ENCODE data around the gene ETF1. TPM values are rescaled to one million over a fixed set of nuclear protein-coding genes. Genes with fewer than 3 reads are reported as not detected.

Gene ETF1
- total RNA-seq, 6 experiments from 2014 or later = 133 to 153 (median 148) TPM

DNA sequence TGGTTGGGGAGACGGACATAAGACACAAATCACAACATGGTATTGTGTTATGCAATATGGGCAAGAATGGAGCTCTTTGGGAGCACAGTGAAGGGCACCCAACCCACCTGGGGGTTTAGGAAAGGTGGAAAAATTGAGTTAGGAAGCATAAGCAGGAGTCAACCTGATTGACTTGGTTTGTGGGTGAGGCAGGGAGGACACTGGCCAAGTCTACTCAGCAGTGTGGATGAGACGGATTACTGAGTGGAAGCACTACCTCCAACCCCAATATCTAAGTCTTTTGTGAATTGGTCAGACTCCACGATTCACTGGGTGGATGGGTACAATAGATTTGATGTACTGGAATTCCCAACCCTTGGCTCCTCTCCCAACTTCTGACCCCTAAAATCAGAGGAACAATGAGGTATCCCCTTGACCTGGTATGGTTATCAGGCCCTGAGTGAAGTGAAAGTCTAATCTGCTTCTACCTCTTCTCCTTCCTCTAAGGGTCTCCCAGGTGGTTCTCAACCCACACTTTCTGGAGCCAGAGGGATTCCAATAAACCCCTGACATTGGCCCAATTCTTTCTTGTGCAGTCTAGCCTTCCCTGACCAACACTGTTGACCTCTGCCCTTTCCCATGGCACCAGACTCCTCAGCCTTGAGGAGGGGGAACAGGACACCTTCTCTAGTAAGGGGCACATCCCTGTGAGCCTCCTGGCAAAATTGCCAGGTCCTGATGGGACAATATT is 72.5 kb downstream of the ETF1 start:
- H3K27ac Mint-ChIP-seq = peak overlapping the region; percentile 74
- H3K36me3 Mint-ChIP-seq (ENCODE audit: low read depth) = peaks cover 26% of the 10 kb centered on the region
- peak overlapping the region; percentile 89 for H3K4me3 Mint-ChIP-seq
- peaks cover 76% of the 10 kb centered on the region for H3K27me3 Mint-ChIP-seq (ENCODE audit: insufficient read depth)
- peak; percentile 83 for DNase-seq
- TF ChIP-seq CTCF (IDR thresholded peaks at IDR 0.05) = no peak
- H3K9me3 Mint-ChIP-seq = peaks cover 60% of the 10 kb centered on the region
- peaks cover 31% of the 10 kb centered on the region for H3K4me1 Mint-ChIP-seq (ENCODE audit: low read depth)

DNA sequence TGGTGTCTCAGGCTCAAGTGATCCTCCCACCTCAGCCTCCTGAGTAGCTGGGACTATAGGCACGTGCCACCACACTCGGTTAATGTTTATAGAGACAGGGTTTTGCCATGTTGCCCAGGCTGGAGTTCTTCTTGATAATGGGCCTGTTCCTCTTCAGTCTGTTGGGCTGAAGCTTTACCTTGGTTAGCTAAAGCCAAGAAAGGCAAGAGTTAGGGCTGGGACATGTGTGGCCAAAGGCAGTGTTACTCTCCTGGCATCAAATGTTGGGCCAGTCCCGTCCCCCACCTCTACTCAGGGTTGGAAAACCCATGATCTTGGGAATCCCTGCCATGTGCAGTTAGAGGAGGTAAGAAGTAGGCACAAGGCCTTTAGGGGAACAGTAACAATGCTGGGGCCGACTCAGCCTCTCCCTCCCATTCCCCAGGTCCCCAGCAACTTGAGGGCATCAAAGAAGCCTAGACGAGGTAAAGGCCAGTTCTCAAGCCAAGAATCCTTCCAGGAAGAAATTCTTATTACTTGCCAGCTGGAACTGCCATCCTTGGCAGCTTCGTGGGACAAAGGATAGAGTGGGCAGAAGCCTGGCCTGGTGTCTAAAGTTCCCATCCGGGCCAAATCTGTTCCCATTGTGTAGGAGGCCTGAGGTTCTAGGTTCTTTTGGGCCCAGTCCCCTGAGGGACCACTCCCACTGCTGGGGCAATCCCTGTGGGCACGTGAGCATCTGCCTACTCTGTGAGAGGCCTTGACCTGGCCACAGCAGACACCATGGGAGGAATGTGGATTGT is 73.3 kb downstream of the ETF1 start:
- peak; percentile 84 for DNase-seq
- H3K9me3 Mint-ChIP-seq = peaks cover 63% of the 10 kb centered on the region
- no peak for TF ChIP-seq CTCF (IDR thresholded peaks at IDR 0.05)
- H3K27ac Mint-ChIP-seq = peak overlapping the region; percentile 74
- H3K27me3 Mint-ChIP-seq (ENCODE audit: insufficient read depth) = peaks cover 77% of the 10 kb centered on the region
- peaks cover 26% of the 10 kb centered on the region for H3K36me3 Mint-ChIP-seq (ENCODE audit: low read depth)
- peaks cover 31% of the 10 kb centered on the region for H3K4me1 Mint-ChIP-seq (ENCODE audit: low read depth)
- peak overlapping the region; percentile 89 for H3K4me3 Mint-ChIP-seq

GRCh38 chr5:138468966-138469539 is 74.0 kb downstream of the ETF1 start:
- Mint-ChIP-seq H3K36me3 (ENCODE audit: low read depth) (peaks cover 26% of the 10 kb centered on the region), H3K9me3 (peaks cover 63% of the 10 kb centered on the region), H3K4me1 (ENCODE audit: low read depth) (peaks cover 31% of the 10 kb centered on the region), H3K27ac (peak overlapping the region; percentile 97), H3K4me3 (peak overlapping the region; percentile 89), H3K27me3 (ENCODE audit: insufficient read depth) (peaks cover 77% of the 10 kb centered on the region)
- DNase-seq = no peak
- TF ChIP-seq CTCF (IDR thresholded peaks at IDR 0.05) = no peak

GRCh38 chr5:138468133-138468965 is 74.7 kb downstream of the ETF1 start:
- DNase-seq = peak; percentile 56
- H3K9me3 Mint-ChIP-seq = peaks cover 63% of the 10 kb centered on the region
- peaks cover 75% of the 10 kb centered on the region for H3K27me3 Mint-ChIP-seq (ENCODE audit: insufficient read depth)
- H3K27ac Mint-ChIP-seq = peak overlapping the region; percentile 97
- H3K36me3 Mint-ChIP-seq (ENCODE audit: low read depth) = peaks cover 26% of the 10 kb centered on the region
- peak overlapping the region; percentile 89 for H3K4me3 Mint-ChIP-seq
- H3K4me1 Mint-ChIP-seq (ENCODE audit: low read depth) = peaks cover 34% of the 10 kb centered on the region
- TF ChIP-seq CTCF (IDR thresholded peaks at IDR 0.05) = no peak

DNA sequence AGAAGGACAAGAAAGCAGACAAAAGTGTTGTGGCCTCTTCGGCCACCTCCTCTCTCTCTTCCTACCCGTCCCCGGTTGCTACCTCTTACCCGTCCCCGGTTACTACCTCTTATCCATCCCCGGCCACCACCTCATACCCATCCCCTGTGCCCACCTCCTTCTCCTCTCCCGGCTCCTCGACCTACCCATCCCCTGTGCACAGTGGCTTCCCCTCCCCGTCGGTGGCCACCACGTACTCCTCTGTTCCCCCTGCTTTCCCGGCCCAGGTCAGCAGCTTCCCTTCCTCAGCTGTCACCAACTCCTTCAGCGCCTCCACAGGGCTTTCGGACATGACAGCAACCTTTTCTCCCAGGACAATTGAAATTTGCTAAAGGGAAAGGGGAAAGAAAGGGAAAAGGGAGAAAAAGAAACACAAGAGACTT is 75.3 kb downstream of the ETF1 start:
- Mint-ChIP-seq H3K4me1 (ENCODE audit: low read depth) (peaks cover 35% of the 10 kb centered on the region), H3K27me3 (ENCODE audit: insufficient read depth) (peaks cover 74% of the 10 kb centered on the region)

More for the DNA sequence above, 75.3 kb downstream of the ETF1 start:
- Mint-ChIP-seq H3K4me3 (peak overlapping the region; percentile 89), H3K27ac (peak overlapping the region; percentile 97), H3K9me3 (peaks cover 63% of the 10 kb centered on the region), H3K36me3 (ENCODE audit: low read depth) (peaks cover 26% of the 10 kb centered on the region)
- DNase-seq = peak; percentile 22
- TF ChIP-seq CTCF (IDR thresholded peaks at IDR 0.05) = no peak

Measured in HFFc6 (cell line).